ENCODE measurements around the gene SLC6A18.

- TF ChIP-seq POLR2A (IDR thresholded peaks at IDR 0.05; ENCODE audit: low read depth, low read length), result no peak
- no peak for TF ChIP-seq POLR2AphosphoS5 (IDR thresholded peaks at IDR 0.05; ENCODE audit: low read depth, low read length)
- TF ChIP-seq TAF1 (IDR thresholded peaks at IDR 0.05; ENCODE audit: borderline replicate concordance, low read depth, low read length), result no peak
These were observed 15.7 kb upstream of the SLC6A18 start for GRCh38 chr5:1209489-1209852.

Measured in GM12892 (cell line).